Measurements from ENCODE around the gene MYZAP.

MYZAP gene, protein sequence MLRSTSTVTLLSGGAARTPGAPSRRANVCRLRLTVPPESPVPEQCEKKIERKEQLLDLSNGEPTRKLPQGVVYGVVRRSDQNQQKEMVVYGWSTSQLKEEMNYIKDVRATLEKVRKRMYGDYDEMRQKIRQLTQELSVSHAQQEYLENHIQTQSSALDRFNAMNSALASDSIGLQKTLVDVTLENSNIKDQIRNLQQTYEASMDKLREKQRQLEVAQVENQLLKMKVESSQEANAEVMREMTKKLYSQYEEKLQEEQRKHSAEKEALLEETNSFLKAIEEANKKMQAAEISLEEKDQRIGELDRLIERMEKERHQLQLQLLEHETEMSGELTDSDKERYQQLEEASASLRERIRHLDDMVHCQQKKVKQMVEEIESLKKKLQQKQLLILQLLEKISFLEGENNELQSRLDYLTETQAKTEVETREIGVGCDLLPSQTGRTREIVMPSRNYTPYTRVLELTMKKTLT

DNA sequence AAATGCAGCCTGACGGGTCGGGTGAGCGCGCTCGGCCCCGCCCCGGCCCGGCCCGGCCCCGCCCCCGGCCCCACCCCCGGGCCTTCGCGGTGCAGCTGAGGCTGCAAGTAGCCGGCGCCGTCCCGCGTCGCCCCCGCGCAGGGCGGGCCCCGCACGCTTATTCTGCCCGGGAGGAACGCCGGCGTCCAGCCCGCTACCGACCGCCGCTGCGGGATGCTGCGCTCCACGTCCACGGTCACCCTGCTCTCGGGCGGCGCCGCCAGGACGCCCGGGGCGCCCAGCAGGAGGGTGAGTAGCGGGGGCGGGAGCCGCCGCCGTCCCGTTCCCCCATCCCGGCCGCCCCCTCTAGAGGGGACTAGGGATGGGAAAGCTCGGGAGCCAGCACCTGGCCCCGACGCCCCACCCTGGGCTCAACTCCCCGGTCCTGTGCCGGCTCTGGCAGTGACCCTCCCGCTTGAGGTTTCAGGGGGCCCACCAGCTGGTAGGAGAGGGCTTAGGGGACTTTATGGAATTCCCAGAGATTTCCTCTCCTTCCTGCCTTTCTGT is at the start of gene MYZAP:
Gene MYZAP (plus strand): TSS at position 83 of the 546 bp plus-strand sequence. CDS start 131 bp downstream, at position 214.
- peak; percentile 70 for DNase-seq (ENCODE audit: low spot score)

DNA sequence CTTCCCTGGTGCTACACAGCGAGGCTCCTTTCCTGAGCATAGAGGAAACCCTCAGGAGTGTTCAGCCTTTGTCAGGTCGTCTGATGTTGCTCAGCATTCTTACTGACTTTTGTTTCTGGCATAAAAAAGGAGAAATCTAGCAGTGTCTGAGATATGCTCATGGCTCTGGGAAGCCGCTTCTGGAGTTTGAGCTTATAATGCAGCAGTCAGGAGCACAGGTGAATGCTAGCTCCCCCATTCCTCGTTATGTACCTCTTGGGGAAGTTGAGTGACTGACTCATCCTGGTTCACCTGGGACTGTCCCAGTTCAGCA is 49.2 kb upstream of the MYZAP start:
- DNase-seq (ENCODE audit: low spot score), result no peak

- no peak for DNase-seq (ENCODE audit: low spot score)
Measured at GRCh38 chr15:57544848-57545480, 46.7 kb upstream of the MYZAP start.

GRCh38 chr15:57545995-57546394 is 45.7 kb upstream of the MYZAP start:
- no peak for DNase-seq (ENCODE audit: low spot score)

- no peak for DNase-seq (ENCODE audit: low spot score)
Measured at GRCh38 chr15:57547243-57547755, 44.4 kb upstream of the MYZAP start.

- no peak for DNase-seq (ENCODE audit: low spot score)
Measured at GRCh38 chr15:57548351-57548750, 43.4 kb upstream of the MYZAP start.

- DNase-seq (ENCODE audit: low spot score), result no peak
Measured at GRCh38 chr15:57548835-57549234, 42.9 kb upstream of the MYZAP start.

DNA sequence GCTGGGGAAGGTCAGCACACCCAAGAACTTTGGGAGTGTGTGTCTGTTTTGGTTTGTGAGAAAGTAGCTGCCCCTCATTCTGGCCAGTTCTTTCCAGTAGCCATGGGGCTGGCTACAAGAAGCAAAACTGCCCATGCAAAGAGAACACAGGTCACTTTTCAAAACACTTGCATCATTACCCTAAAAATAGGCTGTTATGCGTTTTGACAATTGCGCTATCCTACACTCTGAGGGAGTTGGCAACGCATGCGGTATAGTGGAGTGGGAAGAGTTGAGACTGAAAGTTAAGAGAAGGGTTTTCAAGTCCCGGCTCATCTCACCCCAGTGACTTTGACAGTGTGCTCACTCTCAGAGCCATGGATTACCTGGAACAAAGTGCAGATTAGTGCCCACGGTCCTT is 41.8 kb upstream of the MYZAP start:
- DNase-seq (ENCODE audit: low spot score), result no peak

DNA sequence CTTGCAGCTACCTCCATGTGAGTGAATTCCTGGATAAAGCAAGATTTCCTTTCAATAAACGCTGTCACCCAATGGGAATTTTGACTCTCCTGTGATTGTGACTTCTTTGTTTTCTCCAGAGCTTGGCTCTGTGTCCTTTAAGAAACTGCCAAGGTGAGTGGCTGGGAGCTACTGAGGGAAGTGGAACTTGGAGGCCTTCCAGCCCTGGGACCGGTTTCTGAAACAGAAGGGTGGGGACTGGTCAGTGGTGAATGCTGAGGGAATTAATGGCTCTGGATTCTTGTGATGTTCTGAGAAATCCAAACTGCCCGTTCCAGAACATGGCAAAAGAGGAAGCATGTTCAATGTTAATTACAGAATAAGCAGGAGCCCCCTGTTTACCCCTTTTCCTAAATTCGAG is 41.1 kb upstream of the MYZAP start:
- no peak for DNase-seq (ENCODE audit: low spot score)

GRCh38 chr15:57551715-57552677 is 39.7 kb upstream of the MYZAP start:
- DNase-seq (ENCODE audit: low spot score), result no peak

GRCh38 chr15:57552678-57553334 is 38.9 kb upstream of the MYZAP start:
- DNase-seq (ENCODE audit: low spot score), result no peak

- DNase-seq (ENCODE audit: low spot score), result no peak
Measured at GRCh38 chr15:57553526-57553925, 38.2 kb upstream of the MYZAP start.

DNA sequence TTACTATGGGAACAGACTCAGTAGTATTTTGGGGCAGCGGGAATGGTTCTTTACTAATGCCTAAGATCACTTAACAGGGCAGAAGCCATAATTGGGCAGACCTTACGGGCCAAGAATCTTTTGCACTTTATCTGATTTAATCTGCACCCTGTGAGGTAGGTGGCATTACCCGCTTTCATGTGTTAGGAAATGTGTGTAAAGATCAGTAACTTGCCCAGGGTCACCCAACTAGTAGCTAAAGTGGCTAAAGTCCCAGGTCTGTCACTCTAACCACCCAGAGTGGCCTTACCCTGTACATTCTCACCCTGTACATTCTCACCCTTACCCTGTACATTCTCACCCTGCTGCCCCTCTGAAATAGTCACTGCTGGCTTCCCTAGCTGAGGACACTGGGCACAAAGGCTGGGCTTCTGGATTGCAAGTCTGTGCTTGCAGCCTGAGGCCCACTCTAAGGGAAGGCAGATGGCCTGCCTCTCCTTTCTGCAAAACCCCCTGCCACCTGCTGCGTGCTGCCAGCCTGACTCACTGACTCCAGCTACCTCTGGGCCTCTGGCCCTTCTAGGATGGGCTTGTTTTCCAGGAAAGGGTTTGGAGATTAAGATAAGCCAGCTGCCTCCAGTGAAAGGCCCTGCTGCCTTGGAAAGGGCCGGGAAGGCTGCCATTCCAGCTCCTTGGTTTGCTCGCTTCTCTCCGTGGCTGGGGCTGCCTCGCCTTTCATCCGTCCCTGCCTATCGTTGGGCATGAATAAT is 37.5 kb upstream of the MYZAP start:
- no peak for DNase-seq (ENCODE audit: low spot score)

GRCh38 chr15:57554812-57555179 is 36.9 kb upstream of the MYZAP start:
- DNase-seq (ENCODE audit: low spot score), result no peak

- no peak for DNase-seq (ENCODE audit: low spot score)
Measured at GRCh38 chr15:57555270-57555669, 36.4 kb upstream of the MYZAP start.

DNA sequence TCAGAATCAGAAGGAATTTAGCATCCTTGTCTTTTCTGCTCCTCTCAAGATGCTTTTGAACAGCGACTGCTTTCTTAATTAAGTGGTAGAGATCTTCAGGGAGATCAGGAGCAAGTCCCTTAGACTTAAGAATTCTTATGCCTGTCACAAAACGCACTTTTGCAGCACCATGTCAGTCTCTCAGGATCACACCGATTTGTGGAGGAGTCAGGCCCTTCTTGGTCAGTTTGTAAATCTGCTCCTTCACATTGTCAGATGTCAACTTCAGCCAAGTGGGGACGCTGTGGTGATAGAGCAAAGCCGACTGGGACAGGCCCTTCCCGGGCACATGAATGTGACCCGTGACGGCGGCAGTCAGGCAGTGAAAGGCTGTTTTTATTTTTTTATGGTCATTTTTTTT is 35.7 kb upstream of the MYZAP start:
- DNase-seq (ENCODE audit: low spot score), result no peak

DNA sequence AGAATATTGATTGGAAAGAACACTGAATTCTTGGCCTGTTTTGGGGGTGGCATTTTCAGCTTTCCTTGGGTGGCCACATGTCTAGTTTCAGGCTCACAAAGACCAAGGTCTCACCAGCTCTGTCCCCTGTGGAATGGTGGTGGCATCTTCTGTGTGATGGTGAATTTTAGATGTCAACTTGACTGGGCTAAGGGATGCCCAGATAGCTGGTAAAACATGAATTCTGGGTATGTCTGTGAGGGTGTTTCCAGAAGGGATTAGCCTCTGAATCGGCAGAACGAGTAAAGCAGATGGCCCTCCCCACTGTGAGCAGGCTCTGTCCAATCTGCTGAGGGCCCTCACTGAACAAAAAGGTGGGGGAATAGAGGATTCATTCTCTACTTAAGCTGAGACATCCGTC is 34.4 kb upstream of the MYZAP start:
- DNase-seq (ENCODE audit: low spot score), result no peak

GRCh38 chr15:57557810-57558209 is 33.9 kb upstream of the MYZAP start:
- DNase-seq (ENCODE audit: low spot score), result no peak

- DNase-seq (ENCODE audit: low spot score), result peak; percentile 66
Measured at GRCh38 chr15:57559875-57560274, 31.8 kb upstream of the MYZAP start.

DNA sequence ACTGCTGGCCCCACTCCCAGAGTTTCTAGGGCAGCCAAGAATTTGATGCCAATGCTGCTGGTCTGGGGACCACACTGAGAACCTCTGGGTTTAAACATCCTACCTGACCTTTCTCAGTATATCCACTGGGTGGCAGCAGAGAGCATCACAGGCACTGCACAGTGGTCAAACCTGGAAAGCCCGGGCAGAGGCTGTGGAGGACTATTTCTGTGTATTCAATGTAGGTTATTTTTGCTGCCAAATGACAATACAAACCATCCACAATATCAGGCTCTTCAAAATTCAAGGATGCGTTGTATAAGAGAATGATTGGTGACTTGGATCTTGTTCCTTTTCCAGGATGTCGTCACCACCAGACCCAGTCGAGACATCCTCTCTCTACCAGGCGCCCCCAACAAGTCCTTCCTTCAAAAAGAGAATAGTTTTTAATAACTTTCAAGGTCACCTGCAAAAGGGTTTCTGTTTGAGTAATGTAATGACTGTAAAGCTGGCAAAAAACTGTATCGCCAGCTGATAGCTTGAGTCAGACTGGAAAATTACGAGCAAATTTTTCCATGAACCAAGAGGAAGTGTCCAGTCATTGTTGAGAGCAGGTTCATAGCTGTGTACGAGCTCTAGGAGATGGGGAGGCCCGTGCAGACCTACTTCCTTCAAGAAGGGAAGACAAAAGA is 30.5 kb upstream of the MYZAP start:
- peak; percentile 73 for DNase-seq (ENCODE audit: low spot score)
